ENCODE results near the gene APOH.

Gene APOH

DNA sequence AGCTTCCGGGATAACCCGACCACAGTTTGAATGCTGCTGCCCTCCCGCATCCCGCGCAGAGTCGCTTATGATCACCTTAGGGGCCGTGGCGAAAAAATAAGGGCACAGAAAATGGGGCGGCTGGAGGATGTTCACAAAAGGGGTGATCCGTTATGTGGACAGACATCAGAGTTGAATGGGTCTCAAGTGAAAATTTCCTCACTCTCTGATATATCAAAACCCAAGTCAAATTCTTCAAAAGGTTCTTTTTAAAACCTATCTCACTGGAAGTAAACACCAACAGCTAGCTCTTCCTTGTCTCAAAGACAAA lies 36.9 kb downstream of the APOH start:
- DNase-seq (ENCODE audit: low read depth): no peak

DNA sequence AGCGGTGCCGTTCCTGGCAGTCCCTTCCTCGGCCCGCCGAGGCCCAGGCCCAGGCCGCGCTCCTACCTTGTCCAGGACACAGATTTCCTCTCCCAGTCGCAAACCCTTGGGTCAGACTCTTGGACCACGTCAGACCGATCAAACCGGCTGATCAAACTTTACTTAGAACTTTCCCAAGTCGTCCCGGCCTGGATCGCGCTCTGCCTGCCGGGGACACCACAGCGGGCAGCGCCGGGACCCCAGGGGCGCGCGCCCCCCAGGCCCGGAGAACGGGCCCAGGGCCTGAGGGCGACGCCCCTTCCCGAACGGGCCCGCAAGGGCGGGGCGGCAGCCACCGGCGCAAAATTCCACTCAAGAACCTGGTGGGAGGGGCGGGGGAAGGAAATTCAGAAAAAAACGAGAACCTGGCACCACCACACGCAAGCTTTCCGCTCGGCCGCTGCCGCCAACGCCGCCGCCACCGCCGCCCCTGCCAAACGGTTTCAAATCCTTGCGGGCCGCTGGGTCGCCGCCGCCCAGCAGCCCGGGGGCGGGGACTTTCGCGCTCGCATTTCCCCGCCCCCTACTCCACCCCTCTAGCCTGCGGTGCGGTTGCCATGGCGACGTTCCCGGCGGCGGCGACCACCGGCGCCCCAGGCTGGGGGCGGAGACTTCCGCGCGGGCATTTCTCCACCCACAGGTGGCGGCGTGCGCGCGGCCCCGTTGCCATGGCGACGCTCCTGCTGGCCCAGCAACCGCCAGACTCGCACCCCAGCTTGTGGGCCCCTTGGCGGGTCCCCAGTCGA lies 37.4 kb downstream of the APOH start, which contains the start of gene CEP112:
TSS of gene CEP112 (minus strand) at position 541 of the 785 bp plus-strand sequence.
- DNase-seq (ENCODE audit: low read depth): peak; percentile 22

DNA sequence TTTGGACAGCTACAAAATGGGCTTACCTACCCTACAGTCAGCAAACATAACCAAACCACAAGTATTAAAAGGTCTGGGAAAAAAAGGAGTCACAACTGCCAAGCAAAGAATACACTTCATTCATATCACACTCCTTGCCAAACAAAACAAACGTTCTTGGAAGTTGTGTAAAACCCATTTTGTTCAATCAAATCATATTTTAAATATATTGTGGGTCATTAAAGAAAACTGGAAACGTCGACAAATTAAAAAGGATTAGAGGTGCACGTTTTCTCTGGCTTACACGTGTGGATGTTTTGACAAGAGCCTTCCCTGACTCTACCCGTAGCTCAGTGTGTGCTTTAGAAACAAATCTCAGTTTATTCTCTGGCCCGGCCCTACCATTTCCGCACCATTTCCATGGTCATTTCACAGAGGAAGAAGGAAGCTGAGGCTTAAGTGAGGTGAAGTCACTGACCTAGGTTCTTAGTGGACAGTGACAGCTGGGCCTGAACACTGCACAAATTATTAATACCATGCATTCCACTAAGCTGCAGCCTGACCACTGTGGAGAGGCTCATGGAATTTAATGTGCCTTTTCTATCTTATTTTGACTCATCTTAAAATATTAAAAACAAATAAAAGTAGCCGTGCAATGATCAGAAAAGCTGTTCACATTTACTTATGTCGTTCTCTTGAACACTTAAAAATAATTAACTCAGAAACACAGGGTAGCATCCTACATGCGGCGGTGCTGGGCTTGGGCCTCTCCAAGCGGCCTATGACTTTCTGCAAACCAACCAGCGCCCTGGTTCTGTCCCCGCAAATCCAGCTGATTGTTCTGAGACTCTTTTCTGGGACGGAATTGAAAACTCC lies 38.2 kb downstream of the APOH start:
- DNase-seq (ENCODE audit: low read depth): no peak

DNA sequence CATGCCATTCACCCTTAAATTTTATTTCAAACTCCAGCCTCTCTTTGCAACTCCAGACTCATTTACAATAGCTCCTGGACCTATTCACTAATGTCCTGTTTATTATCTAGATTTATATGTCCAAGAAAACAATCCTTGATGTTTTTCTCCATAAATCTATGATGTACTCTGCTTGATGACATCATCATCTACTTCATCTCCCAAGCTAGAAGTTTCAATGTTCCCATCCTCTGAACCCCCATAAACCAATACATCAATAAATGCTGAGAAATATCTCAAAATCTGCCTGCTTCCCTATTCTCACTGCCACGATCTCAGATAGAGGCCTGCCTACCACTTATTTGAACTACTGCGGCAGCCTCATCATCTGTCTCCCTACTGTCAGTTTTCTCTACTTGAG lies 41.5 kb downstream of the APOH start:
- no peak for DNase-seq (ENCODE audit: low read depth)

DNA sequence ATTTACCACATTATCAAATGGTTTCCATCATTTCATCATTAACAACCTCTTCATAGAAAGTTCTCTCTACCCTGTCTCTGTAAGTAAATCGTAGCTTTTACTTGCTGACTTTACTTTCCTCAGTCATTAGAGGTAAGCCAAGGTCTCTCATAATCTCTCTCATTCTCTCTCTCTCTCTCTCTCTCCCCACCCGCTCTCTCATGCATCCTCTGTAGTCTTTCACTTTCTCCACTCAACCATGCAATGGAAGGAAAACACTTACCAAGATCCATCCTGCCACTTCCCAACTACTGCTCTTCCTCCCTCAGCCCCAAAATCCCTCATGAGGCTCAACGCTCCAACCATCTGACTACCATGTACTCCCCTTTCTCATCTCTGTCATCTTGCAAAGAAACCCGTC lies 43.4 kb downstream of the APOH start:
- DNase-seq (ENCODE audit: low read depth): no peak

DNA sequence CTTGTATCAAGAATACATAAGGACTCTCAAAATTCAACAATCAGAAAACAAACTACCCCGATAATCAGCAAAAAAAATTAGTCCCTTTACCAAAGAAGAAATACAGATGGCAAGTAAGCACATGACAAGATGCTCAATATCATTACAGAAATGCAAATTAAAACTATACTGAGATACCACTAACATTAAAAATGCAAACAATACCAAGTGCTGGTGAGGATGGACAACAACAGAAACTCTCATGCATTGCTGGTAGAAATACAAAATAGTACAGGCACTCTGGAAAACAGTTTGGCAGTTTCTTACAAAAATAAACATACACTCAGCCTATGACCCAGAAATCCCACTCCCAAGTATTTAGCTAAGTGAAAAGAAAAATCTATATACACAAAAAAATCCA lies 44.8 kb downstream of the APOH start:
- no peak for DNase-seq (ENCODE audit: low read depth)

DNA sequence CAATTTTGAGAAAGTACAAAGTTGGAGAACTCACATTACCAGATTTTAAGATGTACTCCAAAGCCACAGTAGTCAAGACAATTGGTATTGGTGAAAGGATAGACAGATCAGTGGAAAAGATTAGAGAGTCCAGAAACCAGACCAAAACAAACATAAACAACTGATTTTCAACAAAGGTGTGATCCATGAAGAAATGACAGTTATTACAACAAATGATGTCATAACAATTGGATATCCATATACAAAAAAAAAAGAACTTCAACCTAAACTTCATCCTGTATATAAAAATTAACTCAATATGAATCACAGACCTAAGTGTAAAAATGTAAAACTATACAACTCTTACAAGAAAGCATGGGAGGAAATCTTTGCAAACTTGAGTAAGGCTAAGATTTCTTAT lies 45.7 kb downstream of the APOH start:
- DNase-seq (ENCODE audit: low read depth): no peak

DNA sequence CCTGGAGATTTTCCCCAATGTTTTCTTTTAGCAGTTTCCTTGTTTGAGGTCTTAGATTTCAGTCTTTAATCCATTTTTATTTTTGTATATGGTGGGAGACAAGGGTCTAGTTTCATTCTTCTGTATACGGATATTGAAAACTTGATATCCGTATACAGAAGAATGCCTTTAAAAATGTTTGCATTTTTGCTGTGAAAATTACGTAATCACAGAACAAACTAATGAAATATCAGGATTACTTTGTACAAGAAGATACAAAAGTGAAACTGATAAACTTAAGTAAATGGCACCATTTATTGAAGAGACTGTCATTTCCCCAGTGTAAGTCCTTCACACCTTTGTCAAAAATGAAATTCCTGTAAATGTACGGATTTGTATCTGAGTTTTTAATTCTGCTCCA lies 50.6 kb downstream of the APOH start:
- DNase-seq (ENCODE audit: low read depth): no peak

DNA sequence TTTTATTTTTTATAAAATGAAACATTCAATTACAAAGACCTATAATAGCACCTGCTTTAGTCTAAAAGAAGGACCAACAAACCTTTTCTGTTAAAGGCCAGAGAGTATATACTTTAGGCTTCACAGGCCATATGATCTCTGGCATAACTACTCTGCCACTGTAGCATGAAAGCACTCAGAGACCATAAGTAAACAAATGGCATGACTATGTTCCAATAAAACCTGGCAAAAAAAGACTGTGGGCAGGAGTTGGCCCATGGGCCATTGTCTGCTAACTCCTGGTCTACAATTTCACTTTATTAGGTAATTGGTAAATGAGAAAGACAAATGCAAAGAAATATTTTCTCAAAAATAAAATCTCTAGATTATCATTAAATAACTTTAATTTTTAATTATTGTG lies 52.2 kb downstream of the APOH start:
- DNase-seq (ENCODE audit: low read depth): no peak

DNA sequence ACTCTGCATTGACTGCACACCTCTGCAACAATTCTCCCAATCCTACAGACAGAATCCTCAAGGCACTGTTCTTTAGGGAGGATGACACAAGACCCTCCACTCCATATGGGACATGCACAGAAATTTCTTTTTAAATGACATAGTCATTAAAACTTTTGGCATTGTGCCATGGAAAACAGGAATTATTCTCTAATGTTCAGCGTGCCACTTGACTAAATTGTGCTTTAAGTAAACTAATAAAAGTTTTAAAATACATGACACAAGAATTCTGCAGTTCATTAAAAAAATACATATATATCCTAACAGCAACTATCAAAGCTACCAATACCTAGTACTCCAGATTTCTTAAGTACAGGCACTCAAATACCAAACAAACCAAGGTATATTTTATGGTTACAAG lies 53.3 kb downstream of the APOH start:
- no peak for DNase-seq (ENCODE audit: low read depth)

DNA sequence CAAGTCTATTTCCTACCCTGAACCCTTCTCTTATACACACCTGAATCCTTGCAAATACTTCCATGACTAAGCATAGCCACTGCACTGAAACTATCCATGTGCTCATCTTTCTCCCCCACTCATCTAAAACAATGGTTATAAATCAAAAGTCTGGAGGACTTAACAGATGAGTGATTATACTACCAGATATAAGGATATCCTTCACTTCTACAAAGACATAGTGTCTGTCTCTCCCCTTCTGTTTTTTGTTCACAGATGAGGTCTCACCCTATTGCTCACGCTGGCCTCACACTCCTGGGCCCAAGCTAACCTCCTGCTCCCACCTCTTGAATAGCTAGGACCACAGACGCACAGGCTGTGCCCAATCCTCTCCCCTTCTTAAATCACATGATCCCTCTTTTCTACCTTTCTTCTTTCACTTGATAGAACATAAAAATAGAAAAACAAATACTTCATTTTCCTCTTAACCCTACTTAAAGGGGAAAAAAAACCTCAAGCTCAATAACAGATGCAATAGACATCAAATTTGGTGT lies 56.5 kb downstream of the APOH start:
- DNase-seq (ENCODE audit: low read depth): no peak

DNA sequence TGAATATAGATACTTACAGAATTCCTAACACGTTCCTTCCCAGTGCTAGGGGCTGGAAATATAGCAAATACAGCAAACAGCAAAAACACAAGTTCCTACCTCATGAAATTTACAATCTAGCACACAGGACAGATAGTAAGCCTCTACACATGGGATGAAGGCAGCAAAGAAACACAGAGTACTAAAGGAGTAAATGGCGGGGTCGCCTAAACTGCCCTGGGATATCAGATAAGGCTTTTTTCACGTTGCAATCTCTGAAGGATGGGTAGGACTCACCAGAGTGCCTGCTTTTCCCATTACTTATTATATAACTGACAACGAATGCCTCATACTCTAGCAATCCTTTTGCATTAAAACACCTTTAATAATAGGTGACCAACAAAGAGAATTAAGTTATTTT lies 57.1 kb downstream of the APOH start:
- no peak for DNase-seq (ENCODE audit: low read depth)

DNA sequence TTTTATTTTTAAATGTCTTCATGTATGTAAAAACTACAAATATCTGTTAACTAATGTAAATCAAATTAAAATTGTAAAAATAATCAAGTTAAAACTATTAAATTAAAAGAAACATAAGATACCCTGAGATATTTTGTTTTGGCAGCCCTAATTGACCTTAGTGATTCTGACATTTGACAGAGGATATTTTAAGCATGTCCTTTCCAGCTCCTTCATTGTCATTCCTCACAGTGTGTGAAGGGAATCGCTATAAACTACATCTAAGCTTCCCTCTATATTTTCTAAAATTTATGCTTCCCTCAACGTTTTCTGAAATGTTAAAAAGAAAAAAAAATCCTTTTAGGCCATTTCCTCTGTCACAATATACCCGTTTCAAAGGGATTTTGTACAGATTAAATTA lies 57.5 kb downstream of the APOH start:
- DNase-seq (ENCODE audit: low read depth): no peak

DNA sequence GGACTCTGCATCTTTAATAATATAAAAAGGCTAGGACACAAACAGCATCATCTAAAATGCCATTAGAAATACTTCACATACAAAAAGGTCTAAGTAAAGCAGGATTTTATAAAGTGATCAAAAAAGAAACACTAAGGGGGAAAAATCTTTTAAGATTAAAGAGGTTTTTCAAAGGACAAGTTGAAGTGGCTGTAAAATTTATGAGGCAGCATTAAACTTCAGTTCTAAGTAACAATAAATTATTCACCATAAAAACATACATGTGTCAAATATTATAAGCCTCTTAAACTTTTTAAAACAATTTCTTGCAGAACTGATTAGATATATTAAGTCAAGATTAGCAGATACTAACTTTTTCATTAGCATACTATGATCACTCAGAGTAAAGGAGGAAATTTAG lies 58.0 kb downstream of the APOH start:
- no peak for DNase-seq (ENCODE audit: low read depth)

DNA sequence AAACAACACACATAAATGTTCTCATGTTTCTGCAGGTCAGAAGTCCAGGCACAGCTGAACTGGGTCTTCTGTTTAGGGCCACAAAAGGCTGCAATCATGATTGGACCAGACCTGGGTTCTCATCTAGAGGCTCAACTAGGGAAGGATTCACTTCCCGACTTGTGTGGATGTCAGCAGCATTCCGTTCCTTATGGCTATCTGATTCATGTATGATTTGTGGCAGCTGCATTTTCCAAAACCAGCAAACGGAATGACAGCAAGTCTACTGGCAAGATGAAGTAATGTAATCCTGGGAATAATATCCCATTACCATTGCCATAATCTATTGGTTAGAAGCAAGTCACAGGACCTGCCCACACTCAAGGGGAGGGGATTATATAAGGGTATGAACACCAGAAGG lies 59.4 kb downstream of the APOH start:
- DNase-seq (ENCODE audit: low read depth): no peak

DNA sequence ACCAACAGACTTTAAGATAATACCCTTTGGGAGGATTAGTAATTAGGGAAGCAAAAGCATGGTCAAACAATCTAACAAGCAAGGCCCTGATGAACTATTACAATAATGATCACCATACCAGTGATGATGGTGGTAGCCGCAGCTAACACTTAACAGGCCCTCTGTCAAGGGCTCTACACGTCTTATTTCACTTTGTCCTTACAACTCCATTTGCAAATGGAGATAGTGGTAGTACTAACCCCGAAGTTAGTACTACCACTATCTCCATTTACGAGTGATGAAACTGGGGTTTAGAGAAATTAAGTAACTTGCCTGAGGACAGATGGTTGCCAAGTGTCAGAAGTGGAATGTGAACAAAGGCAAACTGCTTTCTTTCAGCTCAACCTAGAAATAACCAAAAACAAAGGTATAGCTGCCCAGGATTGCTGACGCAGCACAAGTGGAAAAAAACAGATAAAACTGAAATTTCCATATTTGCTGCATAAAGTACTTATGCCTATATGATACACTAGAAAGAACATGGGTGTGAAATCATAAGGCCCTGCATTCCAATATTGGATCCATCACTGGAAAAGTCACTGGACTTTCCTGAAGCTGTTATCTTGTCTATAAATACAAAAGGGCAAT lies 61.9 kb downstream of the APOH start:
- DNase-seq (ENCODE audit: low read depth): no peak

DNA sequence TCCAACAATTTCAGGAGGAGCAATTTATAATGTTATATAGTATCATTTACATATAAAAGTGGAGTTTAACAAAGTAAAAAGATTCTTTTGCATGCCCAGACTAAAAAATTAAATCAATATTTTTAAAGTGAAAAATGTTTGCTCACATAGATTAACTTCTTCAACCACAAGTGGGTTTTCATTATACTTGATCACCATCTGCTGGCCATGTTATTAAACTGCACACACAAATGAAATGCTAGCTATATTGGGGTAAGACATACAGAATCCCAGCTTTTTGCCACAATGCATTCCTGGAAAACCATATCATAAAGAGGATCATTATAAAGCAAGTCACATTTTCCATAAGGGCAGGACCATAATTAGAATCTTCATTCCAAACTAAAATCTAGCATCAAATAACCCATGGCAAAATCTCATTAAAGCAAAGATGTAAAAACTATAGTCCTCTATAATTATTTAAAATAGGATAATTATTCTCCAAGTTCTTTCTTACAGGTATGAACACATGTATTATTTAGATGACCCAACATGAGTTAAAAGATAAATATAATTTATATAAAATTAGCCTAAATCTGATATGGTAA lies 63.6 kb downstream of the APOH start:
- peak; percentile 39 for DNase-seq (ENCODE audit: low read depth)
